Lower leg skin (tissue), 3 donors: ENCODE measurements around the gene COL25A1.

Experiments used
- POLR2A ChIP-seq, 2 donors: fragments of 450-650 bp; IDR thresholded peaks; one replicate each; pipeline ENCODE4 v1.6.1; 2016 to 2017; ENCODE audit warnings: antibody characterized with exemption in 2 of 2, mild to moderate bottlenecking in 1 of 2, moderate library complexity in 1 of 2
- TF ChIP-seq, protein P1 (sequence below), 3 donors: fragments of 450-650 bp; IDR thresholded peaks; one replicate each; pipeline ENCODE4 v1.5.1; 2016; ENCODE audit warnings: antibody characterized with exemption in 3 of 3, mild to moderate bottlenecking in 3 of 3, moderate library complexity in 2 of 3

DNA sequence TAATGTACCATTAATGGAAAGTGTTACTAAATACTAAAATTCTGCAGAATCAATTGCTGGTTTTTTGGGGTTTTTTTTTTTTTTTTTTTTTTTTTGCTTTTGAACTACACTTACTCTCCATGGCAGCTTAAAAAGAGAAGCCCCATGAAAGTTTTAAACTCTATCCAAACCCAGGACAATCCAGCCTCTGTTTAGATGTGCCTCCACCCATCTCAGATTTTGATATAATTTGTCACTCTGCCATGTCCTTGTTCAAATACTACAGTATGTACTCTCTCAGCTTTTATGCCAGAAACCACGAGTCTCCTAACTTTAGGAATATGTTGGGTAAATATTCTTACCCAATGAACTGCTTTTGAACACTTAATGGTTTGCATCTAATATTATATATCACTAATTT, 84.2 kb downstream of the COL25A1 start:
- TF ChIP-seq, protein P1, sequence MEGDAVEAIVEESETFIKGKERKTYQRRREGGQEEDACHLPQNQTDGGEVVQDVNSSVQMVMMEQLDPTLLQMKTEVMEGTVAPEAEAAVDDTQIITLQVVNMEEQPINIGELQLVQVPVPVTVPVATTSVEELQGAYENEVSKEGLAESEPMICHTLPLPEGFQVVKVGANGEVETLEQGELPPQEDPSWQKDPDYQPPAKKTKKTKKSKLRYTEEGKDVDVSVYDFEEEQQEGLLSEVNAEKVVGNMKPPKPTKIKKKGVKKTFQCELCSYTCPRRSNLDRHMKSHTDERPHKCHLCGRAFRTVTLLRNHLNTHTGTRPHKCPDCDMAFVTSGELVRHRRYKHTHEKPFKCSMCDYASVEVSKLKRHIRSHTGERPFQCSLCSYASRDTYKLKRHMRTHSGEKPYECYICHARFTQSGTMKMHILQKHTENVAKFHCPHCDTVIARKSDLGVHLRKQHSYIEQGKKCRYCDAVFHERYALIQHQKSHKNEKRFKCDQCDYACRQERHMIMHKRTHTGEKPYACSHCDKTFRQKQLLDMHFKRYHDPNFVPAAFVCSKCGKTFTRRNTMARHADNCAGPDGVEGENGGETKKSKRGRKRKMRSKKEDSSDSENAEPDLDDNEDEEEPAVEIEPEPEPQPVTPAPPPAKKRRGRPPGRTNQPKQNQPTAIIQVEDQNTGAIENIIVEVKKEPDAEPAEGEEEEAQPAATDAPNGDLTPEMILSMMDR (IDR thresholded peaks at IDR 0.05): no peak
- TF ChIP-seq POLR2A (IDR thresholded peaks at IDR 0.05): no peak
